Esophagus squamous epithelium (tissue), 4 donors: ENCODE results near the gene CMPK1.

Experiments
- CTCF ChIP-seq, 6 experiments: fragments of 450-650 bp in 4 of 6; fragments of 200-600 bp in 2 of 6; sonication (generic) in 2 of 6; IDR thresholded peaks; one replicate each; pipeline ENCODE4 v1.5.1; 2016 to 2019; ENCODE audit warnings: antibody characterized with exemption in 6 of 6, mild to moderate bottlenecking in 4 of 6, moderate library complexity in 4 of 6
- POLR2A ChIP-seq, 4 donors: fragments of 450-650 bp; IDR thresholded peaks; one replicate each; pipeline ENCODE4 v1.6.1; 2017; ENCODE audit warnings: antibody characterized with exemption in 4 of 4, mild to moderate bottlenecking in 4 of 4, moderate library complexity in 3 of 4

- TF ChIP-seq CTCF (IDR thresholded peaks at IDR 0.05): no peak
- no peak for TF ChIP-seq POLR2A (IDR thresholded peaks at IDR 0.05)
These were observed 4.6 kb upstream of the CMPK1 start for GRCh38 chr1:47328992-47329391.
